T-helper 17 cell (primary cell): ENCODE results near the gene FRMD4A. TPM values are rescaled to one million over a fixed set of nuclear protein-coding genes. Genes with fewer than 3 reads are reported as not detected.

Source experiments
- ATAC-seq: fragments of 150-1000 bp; cut with Tn5 transposase; 2 replicates; pipeline ENCODE4 v1.10.0; 2021; ENCODE audit warnings: mild to moderate bottlenecking, moderate library complexity
- DNase-seq, 3 donors: peaks; one replicate each; pipeline versions ENCODE4 v3.0.0 to v3.0.0-alpha.2; 2020 to 2021
- H3K9me3 ChIP-seq: one replicate; pipeline ENCODE4 v1.7.0; 2013; ENCODE audit warnings: low read length, mild to moderate bottlenecking; ENCODE audit not compliant: control insufficient read depth, poor library complexity, severe bottlenecking
- H3K27ac Mint-ChIP-seq: one replicate; pipeline ENCODE4 v1.8.0; 2022; ENCODE audit warnings: mild to moderate bottlenecking, moderate library complexity, mixed read lengths
- H3K27me3 Mint-ChIP-seq: one replicate; pipeline ENCODE4 v1.8.0; 2022; ENCODE audit warnings: mixed read lengths
- H3K36me3 Mint-ChIP-seq: one replicate; pipeline ENCODE4 v1.8.0; 2022; ENCODE audit warnings: low read depth, mixed read lengths
- H3K4me1 Mint-ChIP-seq: one replicate; pipeline ENCODE4 v1.8.0; 2022; ENCODE audit warnings: mild to moderate bottlenecking, mixed read lengths
- H3K4me3 Mint-ChIP-seq: one replicate; pipeline ENCODE4 v1.8.0; 2022; ENCODE audit warnings: mild to moderate bottlenecking, moderate library complexity, mixed read lengths
- total RNA-seq, 4 donors: library from RNA in 2 of 4; stranded (reverse) in 2 of 4; gene quantifications; one replicate each; pipeline ENCODE4 v1.2.3 and lab custom pipeline; 2022 to 2026

FRMD4A gene
- total RNA-seq, 2 donors from 2014 or later = 1.3 to 2.7 TPM

DNA sequence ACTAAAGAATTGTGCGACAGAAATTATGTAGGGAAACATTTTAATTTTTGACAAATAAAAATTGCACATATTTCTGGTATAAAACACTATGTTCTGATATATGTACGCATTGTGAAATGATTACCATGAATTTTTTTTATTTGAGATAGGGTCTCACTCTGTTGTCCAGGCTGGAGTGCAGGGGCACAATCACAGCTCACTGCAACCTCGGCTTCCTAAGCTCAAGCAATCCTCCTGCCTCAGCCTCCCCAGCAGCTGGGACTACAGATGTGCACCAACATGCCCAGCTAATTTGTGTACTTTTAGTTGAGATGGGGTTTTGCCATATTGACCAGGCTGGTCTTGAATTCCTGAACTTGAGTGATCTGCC is 149.2 kb downstream of the FRMD4A start:
- H3K27ac Mint-ChIP-seq = no peak overlapping the region
- no peak overlapping the region for H3K4me3 Mint-ChIP-seq
- H3K9me3 ChIP-seq = no peaks in the 10 kb centered on the region
- H3K4me1 Mint-ChIP-seq = peaks cover 22% of the 10 kb centered on the region
- no peak for ATAC-seq
- peaks cover 52% of the 10 kb centered on the region for H3K27me3 Mint-ChIP-seq
- DNase-seq = no peak
- H3K36me3 Mint-ChIP-seq = peaks cover 4% of the 10 kb centered on the region

DNA sequence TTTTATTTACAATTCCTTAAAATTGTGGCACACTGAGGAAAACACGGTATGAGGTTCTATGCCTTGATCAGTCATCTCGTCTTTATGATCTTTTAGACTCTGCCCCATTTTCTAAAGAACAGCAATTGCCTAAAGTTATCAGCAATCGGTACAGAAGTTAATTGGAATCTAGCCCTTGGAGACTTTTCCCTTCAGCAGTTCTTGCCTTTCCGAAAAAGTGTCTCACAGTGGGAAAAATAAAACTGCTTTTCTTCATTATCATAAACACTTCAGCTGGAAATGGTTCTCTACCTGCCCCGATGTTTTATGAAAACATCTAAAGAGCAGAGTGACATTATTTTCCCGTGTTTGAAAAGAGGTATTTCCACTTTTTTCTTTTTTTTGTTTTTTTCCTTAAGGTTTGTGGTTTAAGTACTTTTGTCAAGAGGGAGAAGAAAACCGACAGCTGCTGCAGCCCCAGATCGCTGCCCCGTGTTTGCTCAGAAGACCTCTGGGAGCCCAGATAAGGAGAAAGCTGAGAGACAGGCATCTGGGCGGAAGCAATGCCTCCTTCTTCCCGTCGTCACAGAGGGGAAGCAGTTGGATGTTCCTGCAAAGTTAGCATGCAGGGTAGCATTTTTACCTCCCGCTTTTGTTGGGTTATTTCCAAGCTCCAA is 149.7 kb downstream of the FRMD4A start:
- peaks cover 18% of the 10 kb centered on the region for H3K4me1 Mint-ChIP-seq
- ATAC-seq = no peak

DNA sequence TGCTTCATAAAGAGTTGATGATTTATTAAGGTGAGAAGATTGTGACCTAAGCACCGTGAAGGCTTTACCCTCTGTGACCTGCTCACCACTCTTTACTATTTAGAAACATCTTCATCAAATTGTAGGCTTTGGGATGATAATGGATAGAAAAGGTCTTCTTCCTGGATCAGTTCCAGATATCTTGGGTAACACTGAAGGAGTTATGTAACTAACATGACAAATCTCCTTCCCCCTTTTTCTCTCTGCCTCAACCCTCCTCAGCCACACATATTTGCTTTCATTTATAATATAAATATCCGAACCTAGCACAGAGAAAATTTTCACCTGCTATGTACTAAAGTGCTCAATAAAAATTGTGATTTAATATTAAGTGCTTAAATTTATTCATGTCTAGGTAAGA is 151.5 kb downstream of the FRMD4A start:
- Mint-ChIP-seq H3K4me1 (peaks cover 12% of the 10 kb centered on the region), H3K27ac (no peak overlapping the region), H3K4me3 (no peak overlapping the region), H3K36me3 (peaks cover 7% of the 10 kb centered on the region), H3K27me3 (peaks cover 75% of the 10 kb centered on the region)
- ATAC-seq (no peak), DNase-seq (no peak)
- H3K9me3 ChIP-seq = no peaks in the 10 kb centered on the region

More for the DNA sequence above, 149.7 kb downstream of the FRMD4A start:
- no peak for DNase-seq
- Mint-ChIP-seq H3K4me3 (no peak overlapping the region), H3K27ac (no peak overlapping the region), H3K27me3 (peaks cover 58% of the 10 kb centered on the region), H3K36me3 (peaks cover 4% of the 10 kb centered on the region)
- H3K9me3 ChIP-seq = no peaks in the 10 kb centered on the region

DNA sequence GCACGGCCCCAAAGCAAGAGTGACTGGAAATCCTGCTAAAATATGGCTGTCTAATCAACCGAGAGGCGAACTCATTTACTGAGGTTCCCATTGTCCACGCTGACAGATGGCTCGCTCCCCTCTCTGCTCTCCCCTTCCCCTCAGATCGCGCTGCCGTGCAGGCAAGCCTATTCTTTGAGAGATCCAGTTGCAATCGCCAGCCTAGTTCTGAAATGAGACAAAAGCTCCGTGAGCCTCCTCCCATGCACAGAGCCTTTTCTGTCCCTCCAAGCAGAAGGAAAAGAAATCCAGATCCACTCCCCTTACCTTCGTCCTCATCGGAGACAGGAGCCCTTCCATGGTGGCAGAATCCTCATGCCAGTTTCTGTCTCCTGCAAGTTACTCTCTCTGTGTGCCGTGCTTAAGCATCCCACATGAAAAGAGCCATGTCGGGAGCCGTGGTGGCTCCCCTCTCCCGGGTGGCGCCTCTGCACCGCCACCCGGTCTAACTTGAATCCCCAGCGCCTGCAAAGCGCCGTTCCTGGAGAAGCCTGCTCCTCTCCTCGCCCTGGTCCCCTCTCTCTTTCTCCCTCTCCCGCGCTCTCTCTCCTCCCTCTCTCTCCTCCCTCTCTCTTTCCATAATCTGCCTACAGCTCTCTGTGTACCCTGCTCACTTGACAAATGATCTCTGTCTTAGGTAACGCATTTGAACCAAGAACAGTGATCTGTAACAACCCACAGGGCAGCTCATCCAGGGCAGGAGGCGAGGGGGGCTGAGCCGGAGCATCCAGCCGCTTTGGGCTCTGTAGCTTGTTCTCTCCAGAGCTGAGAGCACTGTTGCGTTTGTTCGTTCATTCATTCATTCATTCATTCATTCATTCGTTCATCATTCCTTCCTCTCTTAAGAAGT is 156.8 kb downstream of the FRMD4A start:
- DNase-seq (no peak), ATAC-seq (peak; percentile 59)
- Mint-ChIP-seq H3K4me1 (peaks cover 21% of the 10 kb centered on the region), H3K27ac (peak overlapping the region; percentile 39), H3K36me3 (peaks cover 10% of the 10 kb centered on the region), H3K4me3 (peak overlapping the region; percentile 94), H3K27me3 (peaks cover 93% of the 10 kb centered on the region)
- H3K9me3 ChIP-seq = no peaks in the 10 kb centered on the region

DNA sequence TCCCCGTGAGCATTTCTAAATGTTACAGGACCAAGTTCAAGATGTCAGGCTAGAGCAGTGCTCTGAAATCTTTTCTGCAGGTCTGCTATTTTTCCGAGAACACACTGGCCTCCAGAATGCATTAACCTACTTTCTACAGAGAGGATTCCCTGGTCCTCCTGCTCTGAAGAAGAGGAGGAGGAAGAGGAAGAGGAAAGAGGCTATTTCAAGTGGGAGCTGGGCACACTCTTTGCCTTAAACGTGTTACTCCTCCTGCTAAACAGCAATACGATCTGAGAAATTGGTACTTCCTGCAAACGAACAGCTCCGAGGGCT is 157.4 kb downstream of the FRMD4A start:
- ATAC-seq = peak; percentile 80
- H3K36me3 Mint-ChIP-seq = peaks cover 10% of the 10 kb centered on the region
- DNase-seq = no peak
- no peaks in the 10 kb centered on the region for H3K9me3 ChIP-seq
- H3K27ac Mint-ChIP-seq = no peak overlapping the region
- peaks cover 21% of the 10 kb centered on the region for H3K4me1 Mint-ChIP-seq
- H3K27me3 Mint-ChIP-seq = peaks cover 97% of the 10 kb centered on the region
- H3K4me3 Mint-ChIP-seq = peak overlapping the region; percentile 94

DNA sequence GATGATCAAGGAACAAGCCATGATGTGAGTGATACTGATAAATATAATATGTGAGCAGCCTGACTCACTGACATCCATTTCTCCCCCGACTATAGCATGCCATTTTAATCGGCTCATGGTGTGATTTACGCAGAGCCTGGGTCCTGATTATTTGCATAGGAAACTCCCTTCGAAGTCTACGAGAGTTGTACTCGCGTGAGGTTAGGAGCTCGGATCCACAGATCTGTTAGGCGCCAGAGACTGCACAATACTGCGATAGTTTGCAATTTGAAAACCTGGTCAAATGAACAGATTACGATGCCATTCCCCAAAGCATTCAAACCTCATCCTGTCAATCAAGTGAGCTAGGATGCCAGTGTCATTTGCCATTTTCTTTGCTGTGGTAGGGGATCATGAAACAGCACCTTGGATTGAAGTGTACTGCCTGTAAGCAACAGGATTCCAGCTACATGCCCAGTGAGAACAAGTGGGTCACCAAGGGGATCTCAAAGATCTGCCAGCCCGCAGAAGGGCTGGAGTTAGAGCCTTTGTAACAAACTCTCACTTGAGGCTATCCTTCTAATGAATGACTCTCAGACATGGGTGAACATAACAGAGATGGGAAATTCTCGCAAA is 158.3 kb downstream of the FRMD4A start:
- Mint-ChIP-seq H3K4me1 (peaks cover 21% of the 10 kb centered on the region), H3K4me3 (no peak overlapping the region), H3K27me3 (peaks cover 97% of the 10 kb centered on the region), H3K36me3 (peaks cover 12% of the 10 kb centered on the region), H3K27ac (no peak overlapping the region)
- ATAC-seq (no peak), DNase-seq (no peak)
- H3K9me3 ChIP-seq = no peaks in the 10 kb centered on the region

DNA sequence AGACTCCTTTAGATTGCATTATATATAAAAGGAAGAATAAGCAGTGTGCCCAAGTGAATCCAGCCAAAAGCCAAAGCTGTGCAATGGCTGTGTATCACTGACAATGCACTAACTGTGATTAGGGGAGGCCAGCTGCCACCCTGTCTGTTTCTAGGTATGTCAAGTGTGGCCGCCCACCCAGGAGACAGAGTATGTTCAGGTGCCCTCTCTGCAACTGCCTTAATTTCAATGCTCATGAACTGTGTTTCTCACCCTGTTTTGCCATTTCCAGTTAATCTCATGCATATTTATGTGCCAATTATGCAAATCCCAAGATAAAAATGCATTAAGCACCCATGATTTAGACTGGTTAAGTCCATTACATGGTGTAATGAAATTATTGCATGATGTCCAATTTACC is 159.4 kb downstream of the FRMD4A start:
- H3K9me3 ChIP-seq = no peaks in the 10 kb centered on the region
- H3K4me3 Mint-ChIP-seq = no peak overlapping the region
- DNase-seq (no peak), ATAC-seq (no peak)
- H3K27ac Mint-ChIP-seq = no peak overlapping the region
- H3K4me1 Mint-ChIP-seq = peaks cover 21% of the 10 kb centered on the region
- peaks cover 97% of the 10 kb centered on the region for H3K27me3 Mint-ChIP-seq
- H3K36me3 Mint-ChIP-seq = peaks cover 8% of the 10 kb centered on the region

DNA sequence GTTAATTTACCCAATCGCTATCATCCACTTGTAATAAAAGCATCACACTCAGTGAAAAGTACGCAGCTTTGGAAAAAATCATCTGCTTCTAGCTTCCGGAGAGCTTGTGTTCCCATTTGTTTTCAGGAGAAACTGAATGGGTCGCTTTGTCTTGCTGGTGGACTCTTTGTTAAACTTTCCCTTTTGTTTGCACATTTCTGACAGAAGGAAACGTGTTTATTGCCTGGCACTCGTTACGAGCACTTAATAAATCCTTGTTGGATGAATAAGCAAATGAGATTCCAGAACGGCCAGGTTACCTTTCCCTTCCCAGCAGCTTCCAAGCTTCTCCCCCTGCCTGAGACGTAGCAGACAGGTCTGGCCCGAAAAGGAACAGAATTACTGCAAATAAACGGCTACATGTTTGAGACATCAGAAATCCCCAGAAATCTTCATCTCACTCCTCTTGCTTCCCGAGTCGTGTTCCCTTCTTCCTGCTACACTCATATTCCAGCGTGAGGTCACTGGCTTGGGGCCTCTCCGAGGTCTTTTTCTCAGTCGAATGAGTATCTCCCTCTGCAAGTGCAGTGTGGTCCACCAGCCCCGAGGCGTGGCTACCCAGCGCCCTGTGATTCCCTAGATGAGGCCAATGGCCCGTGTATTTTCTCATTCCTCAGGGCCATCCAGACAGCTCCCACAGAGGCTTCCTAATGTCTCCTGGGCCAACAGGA is 167.2 kb downstream of the FRMD4A start:
- Mint-ChIP-seq H3K4me3 (no peak overlapping the region), H3K27me3 (peaks cover 82% of the 10 kb centered on the region), H3K36me3 (peaks cover 3% of the 10 kb centered on the region), H3K4me1 (no peaks in the 10 kb centered on the region), H3K27ac (no peak overlapping the region)
- no peaks in the 10 kb centered on the region for H3K9me3 ChIP-seq
- DNase-seq (no peak), ATAC-seq (no peak)

DNA sequence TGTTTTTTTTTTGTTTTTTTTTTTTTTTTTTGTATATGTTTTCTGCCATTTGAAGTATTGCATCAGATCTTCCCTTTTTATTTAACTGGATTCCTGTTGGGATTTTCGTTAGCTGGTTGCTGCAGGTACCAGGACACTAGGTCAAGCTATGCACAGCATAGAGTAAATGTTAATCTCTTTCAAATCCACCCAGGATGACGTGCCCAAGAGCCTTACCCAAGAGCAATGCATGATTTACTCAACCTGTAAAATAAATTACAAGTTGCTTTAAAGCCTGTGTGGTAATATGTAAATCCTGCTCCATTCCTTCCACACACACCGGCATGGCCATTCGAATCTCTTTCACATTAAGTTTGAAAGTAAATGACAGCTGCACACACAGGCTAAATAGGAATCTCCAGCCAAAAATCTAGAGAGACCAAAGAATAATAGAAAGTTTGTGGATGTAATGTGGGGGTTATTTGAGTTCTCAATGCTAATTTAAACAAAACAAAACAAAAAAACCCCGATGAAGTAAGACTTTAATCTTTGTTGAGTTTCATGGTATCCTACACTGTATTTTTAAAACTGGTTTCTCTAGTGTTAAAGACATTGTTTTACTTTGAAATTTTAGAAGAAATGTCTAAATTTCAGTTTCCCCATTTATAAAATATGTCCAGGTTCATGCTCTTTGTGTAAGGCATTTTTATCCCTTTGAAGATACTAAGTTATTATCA is 167.9 kb downstream of the FRMD4A start:
- H3K27me3 Mint-ChIP-seq = peaks cover 82% of the 10 kb centered on the region

DNA sequence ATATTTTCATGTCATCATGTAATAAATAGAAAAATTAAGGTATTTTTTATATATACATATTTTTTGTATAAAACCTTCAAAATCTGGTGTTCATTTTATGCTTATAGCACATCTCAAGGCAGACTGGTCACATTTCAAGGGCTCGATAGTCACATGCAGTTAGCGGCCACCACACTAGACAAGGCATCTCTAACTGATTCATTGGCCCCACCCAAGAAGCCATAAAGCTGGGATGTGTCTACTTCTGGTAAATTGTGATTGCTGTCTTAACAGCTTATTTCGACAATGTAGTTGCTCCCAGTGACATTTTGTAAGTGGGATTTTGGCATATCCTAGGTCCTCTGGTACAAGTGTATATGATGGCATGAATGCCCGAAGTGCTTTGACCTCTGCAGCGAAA is 168.7 kb downstream of the FRMD4A start:
- H3K27ac Mint-ChIP-seq = no peak overlapping the region
- H3K27me3 Mint-ChIP-seq = peaks cover 82% of the 10 kb centered on the region
- no peak overlapping the region for H3K4me3 Mint-ChIP-seq
- no peaks in the 10 kb centered on the region for H3K9me3 ChIP-seq
- DNase-seq = no peak
- H3K4me1 Mint-ChIP-seq = no peaks in the 10 kb centered on the region
- no peaks in the 10 kb centered on the region for H3K36me3 Mint-ChIP-seq
- ATAC-seq = no peak

More for the DNA sequence above, 167.9 kb downstream of the FRMD4A start:
- no peaks in the 10 kb centered on the region for H3K9me3 ChIP-seq
- Mint-ChIP-seq H3K27ac (no peak overlapping the region), H3K36me3 (peaks cover 3% of the 10 kb centered on the region), H3K4me1 (no peaks in the 10 kb centered on the region), H3K4me3 (no peak overlapping the region)
- DNase-seq (no peak), ATAC-seq (no peak)

DNA sequence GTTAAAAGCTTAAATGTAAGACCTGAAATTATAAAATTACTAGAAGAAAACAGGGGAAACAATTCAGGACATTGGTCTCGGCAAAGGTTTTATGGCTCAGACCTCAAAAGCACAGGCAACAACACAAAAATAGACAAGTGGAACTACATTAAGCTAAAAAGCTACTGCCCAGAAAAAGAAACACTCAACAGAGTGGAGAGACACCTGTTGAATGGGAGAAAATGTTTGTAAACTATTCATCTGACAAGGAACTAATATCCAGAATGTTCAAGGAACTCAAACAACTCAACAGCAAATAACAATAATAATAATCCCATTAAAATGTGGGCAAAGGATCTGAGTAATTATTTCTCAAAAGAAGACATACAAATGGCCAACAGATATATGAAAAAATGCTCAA is 170.4 kb downstream of the FRMD4A start:
- DNase-seq = no peak
- H3K27me3 Mint-ChIP-seq = peaks cover 79% of the 10 kb centered on the region
- H3K4me3 Mint-ChIP-seq = no peak overlapping the region
- H3K4me1 Mint-ChIP-seq = no peaks in the 10 kb centered on the region
- no peak for ATAC-seq
- H3K36me3 Mint-ChIP-seq = no peaks in the 10 kb centered on the region
- H3K27ac Mint-ChIP-seq = no peak overlapping the region
- no peaks in the 10 kb centered on the region for H3K9me3 ChIP-seq

DNA sequence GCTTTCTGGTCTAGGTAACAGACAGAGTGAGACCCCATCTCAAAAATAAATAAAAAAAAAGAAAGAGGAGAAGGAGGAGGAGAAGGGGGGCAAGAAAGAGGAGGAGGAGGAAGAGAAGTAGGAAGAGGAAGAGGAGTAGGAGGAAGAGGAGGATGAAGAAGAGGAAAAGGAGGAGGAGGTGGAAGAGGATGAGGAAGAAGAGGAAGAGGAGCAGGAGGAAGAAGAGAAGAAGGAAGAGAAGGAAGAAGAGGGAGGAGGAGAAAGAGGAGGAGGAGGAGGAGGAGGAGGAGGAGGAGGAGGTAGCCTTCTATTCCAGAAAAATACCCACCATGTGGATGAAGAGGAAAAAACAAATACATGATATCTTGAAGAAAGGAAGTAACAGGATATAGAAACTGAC is 172.1 kb downstream of the FRMD4A start:
- ATAC-seq = no peak

More for the DNA sequence above, 172.1 kb downstream of the FRMD4A start:
- H3K27me3 Mint-ChIP-seq = peaks cover 67% of the 10 kb centered on the region
- no peak overlapping the region for H3K27ac Mint-ChIP-seq
- no peak for DNase-seq
- no peaks in the 10 kb centered on the region for H3K36me3 Mint-ChIP-seq
- no peak overlapping the region for H3K4me3 Mint-ChIP-seq
- no peaks in the 10 kb centered on the region for H3K4me1 Mint-ChIP-seq
- H3K9me3 ChIP-seq = no peaks in the 10 kb centered on the region
